K562 (cell line): ENCODE results near the gene TFRC. TPM values are rescaled to one million over a fixed set of nuclear protein-coding genes. Genes with fewer than 3 reads are reported as not detected.

Experiments
- ARID3A ChIP-seq: IDR thresholded peaks from 2 replicates; pipeline ENCODE4 v1.6.1; 2012; ENCODE audit warnings: low read depth, low read length, improper control_type of control experiment, borderline replicate concordance
- ATF7 ChIP-seq: fragments of 450-650 bp; IDR thresholded peaks from 2 replicates; pipeline ENCODE4 v1.7.1; 2014; ENCODE audit warnings: mild to moderate bottlenecking, moderate library complexity
- GABPA ChIP-seq: fragments of 200-800 bp; sonication (Bioruptor generic); conservative IDR thresholded peaks from 2 replicates; pipeline ENCODE4 v1.6.1; 2016; ENCODE audit warnings: low read depth, missing genetic modification characterization, missing compliant biosample characterization
- HDAC2 ChIP-seq: fragments of 450-650 bp; IDR thresholded peaks from 2 replicates; pipeline ENCODE4 v1.6.1; 2016; ENCODE audit warnings: mild to moderate bottlenecking
- HNRNPLL ChIP-seq: fragments of 200-400 bp; formaldehyde crosslinking; IDR thresholded peaks from 2 replicates; pipeline ENCODE4 v1.6.1; 2017; ENCODE audit warnings: low read length, low read depth, mild to moderate bottlenecking; ENCODE audit not compliant: poor library complexity, severe bottlenecking
- JUN ChIP-seq, 2 experiments: sonication (generic) in 1 of 2; formaldehyde crosslinking in 1 of 2; IDR thresholded peaks; 2 replicates each; pipeline versions ENCODE4 v1.6.1 to v1.8.0; 2012 to 2022; ENCODE audit warnings: borderline replicate concordance in 2 of 2, mild to moderate bottlenecking in 2 of 2, improper control_type of control experiment in 1 of 2, low read depth in 1 of 2, low read length in 1 of 2, missing genetic modification reagents in 1 of 2
- KAT7 ChIP-seq: sonication (generic); formaldehyde crosslinking; IDR thresholded peaks from 2 replicates; pipeline ENCODE4 v1.8.0; 2022; ENCODE audit warnings: missing genetic modification reagents, mild to moderate bottlenecking, borderline replicate concordance
- MED1 ChIP-seq: sonication (generic); formaldehyde crosslinking; IDR thresholded peaks from 2 replicates; pipeline ENCODE4 v1.8.1; 2023; ENCODE audit warnings: missing genetic modification reagents, borderline replicate concordance
- MLX ChIP-seq, 2 experiments: fragments of 450-650 bp in 1 of 2; sonication (generic) in 1 of 2; formaldehyde crosslinking; conservative IDR thresholded peaks; 2 replicates each; pipeline versions ENCODE4 v1.4.0 to v1.8.1; 2020 to 2022; ENCODE audit warnings: mild to moderate bottlenecking in 1 of 2, missing genetic modification reagents in 1 of 2
- NFIC ChIP-seq: fragments of 450-650 bp; IDR thresholded peaks from 2 replicates; pipeline ENCODE4 v1.6.1; 2017; ENCODE audit warnings: mild to moderate bottlenecking, inconsistent platforms
- PURB ChIP-seq: sonication (generic); formaldehyde crosslinking; IDR thresholded peaks from 2 replicates; pipeline ENCODE4 v1.9.0; 2021; ENCODE audit warnings: low read depth, mild to moderate bottlenecking, missing genetic modification reagents
- RBFOX2 ChIP-seq: fragments of 200-400 bp; formaldehyde crosslinking; IDR thresholded peaks from 2 replicates; pipeline ENCODE4 v1.6.1; 2017; ENCODE audit warnings: low read depth, mild to moderate bottlenecking, low read length, moderate library complexity
- SFPQ ChIP-seq: fragments of 200-400 bp; formaldehyde crosslinking; IDR thresholded peaks from 2 replicates; pipeline ENCODE4 v1.6.1; 2017; ENCODE audit warnings: mild to moderate bottlenecking, low read depth, low read length, moderate library complexity
- SRF ChIP-seq, 2 experiments: fragments of 250-450, 450-650 bp in 1 of 2; sonication (Bioruptor Pico) in 1 of 2; sonication (generic) in 1 of 2; formaldehyde crosslinking; IDR thresholded peaks; 2 replicates each; pipeline versions ENCODE4 v1.5.0 to v1.5.1; 2020 to 2022; ENCODE audit warnings: mild to moderate bottlenecking in 1 of 2, missing genetic modification reagents in 1 of 2
- TFAP4 ChIP-seq: sonication (generic); formaldehyde crosslinking; IDR thresholded peaks from 2 replicates; pipeline ENCODE4 v1.8.0; 2022; ENCODE audit warnings: missing genetic modification reagents, mild to moderate bottlenecking, moderate library complexity, borderline replicate concordance
- YY1 ChIP-seq, 3 experiments: IDR thresholded peaks; 2 replicates each; pipeline ENCODE4 v1.6.1; 2011; ENCODE audit warnings: low read length in 2 of 3, mild to moderate bottlenecking in 2 of 3, moderate library complexity in 2 of 3, borderline replicate concordance in 1 of 3, control low read depth in 1 of 3, low read depth in 1 of 3; ENCODE audit not compliant: insufficient read depth in 3 of 3, insufficient replicate concordance in 2 of 3, control insufficient read depth in 1 of 3, insufficient read length in 1 of 3; ENCODE audit errors: extremely low read depth in 1 of 3
- ZNF395 ChIP-seq: fragments of 200-800 bp; sonication (Bioruptor generic); IDR thresholded peaks from 2 replicates; pipeline ENCODE4 v1.6.1; 2017; ENCODE audit warnings: missing genetic modification characterization, missing compliant biosample characterization
- polyA plus RNA-seq, 8 experiments: library from polyadenylated mRNA; depleted of rRNA in 4 of 8; stranded (reverse) in 5 of 8; unstranded in 3 of 8; fragments of >200 nt; fragmentation: Nextera tagmentation in 2 of 8; fragmentation: Illumina TruSeq in 1 of 8; extraction: Ambion mirVana in 2 of 8; extraction: Trizol in 1 of 8; gene quantifications; 2 replicates each; pipeline versions ENCODE4 v1.2.1 to v1.2.3, GENCODE V29; 2011 to 2014; ENCODE audit warnings: inconsistent platforms in 1 of 8, missing spikeins in 1 of 8
- total RNA-seq, 7 experiments: library from RNA; depleted of rRNA in 6 of 7; stranded (reverse); fragments of >200 nt in 6 of 7; fragmentation: Illumina TruSeq in 2 of 7; extraction: Trizol in 2 of 7; gene quantifications; 2 replicates each; pipeline versions ENCODE4 v1.2.1 to v1.2.3, GENCODE V29; 2011 to 2021; ENCODE audit warnings: low replicate concordance in 1 of 7

The TFRC gene
- total and polyA plus RNA-seq, 9 of the 15 experiments (the other 6 are each of a cell fraction or from before 2014, with no cell fraction given) = 149 to 679 (median 332) TPM

- peak; percentile 16; the same call in 1 of the 2 replicates for TF ChIP-seq JUN (IDR thresholded peaks at IDR 0.05; ENCODE audit: borderline replicate concordance, low read depth, low read length)
- TF ChIP-seq JUN (CRISPR knock-in tag; IDR thresholded peaks at IDR 0.05; ENCODE audit: borderline replicate concordance) = no peak
- TF ChIP-seq KAT7 (CRISPR knock-in tag) = peak; percentile 81; the same call in 1 of the 2 replicates
- TF ChIP-seq SFPQ = no peak
- TF ChIP-seq HDAC2 = peak; percentile 78
- peak; percentile 58 for TF ChIP-seq GABPA
- TF ChIP-seq MED1 (CRISPR knock-in tag) = no peak
- TF ChIP-seq HNRNPLL = no peak
- TF ChIP-seq NFIC = peak; percentile 99
- no peak for TF ChIP-seq PURB (CRISPR knock-in tag)
- TF ChIP-seq ZNF395 (CRISPR knock-in tag) = peak; percentile 41; the same call in 1 of the 2 replicates
- TF ChIP-seq RBFOX2 = peak; percentile 62
- peak in 1 of 2 experiments; percentile 95; a peak in 2 of 4 replicates for TF ChIP-seq SRF (CRISPR knock-in tag; IDR thresholded peaks at IDR 0.05)
- TF ChIP-seq ATF7 = peak; percentile 69; the same call in 1 of the 2 replicates
- peak in 1 of 3 experiments; percentile 23 for TF ChIP-seq YY1 (IDR thresholded peaks at IDR 0.05; ENCODE audit: borderline replicate concordance in 1 of 3, control insufficient read depth in 1 of 3, extremely low read depth in 1 of 3, insufficient read depth in 3 of 3, insufficient read length in 1 of 3, insufficient replicate concordance in 2 of 3, low read depth in 1 of 3, low read length in 2 of 3)
- no peak for TF ChIP-seq MLX (CRISPR knock-in tag; conservative IDR thresholded peaks at IDR 0.05)
- peak; percentile 88 for TF ChIP-seq TFAP4 (CRISPR knock-in tag)
- TF ChIP-seq ARID3A = peak; percentile 89
Measured at GRCh38 chr3:196127308-196128040, 45.6 kb upstream of the TFRC start (continued).
